GM12872 (cell line): Measurements from ENCODE around the gene TBPL2.

ENCODE experiments used
- TF ChIP-seq, protein P1 (sequence below): IDR thresholded peaks from 3 replicates; pipeline ENCODE4 v1.5.1; 2011; ENCODE audit warnings: low read depth, mild to moderate bottlenecking, low read length, moderate library complexity; ENCODE audit not compliant: insufficient read depth

TBPL2 gene

DNA sequence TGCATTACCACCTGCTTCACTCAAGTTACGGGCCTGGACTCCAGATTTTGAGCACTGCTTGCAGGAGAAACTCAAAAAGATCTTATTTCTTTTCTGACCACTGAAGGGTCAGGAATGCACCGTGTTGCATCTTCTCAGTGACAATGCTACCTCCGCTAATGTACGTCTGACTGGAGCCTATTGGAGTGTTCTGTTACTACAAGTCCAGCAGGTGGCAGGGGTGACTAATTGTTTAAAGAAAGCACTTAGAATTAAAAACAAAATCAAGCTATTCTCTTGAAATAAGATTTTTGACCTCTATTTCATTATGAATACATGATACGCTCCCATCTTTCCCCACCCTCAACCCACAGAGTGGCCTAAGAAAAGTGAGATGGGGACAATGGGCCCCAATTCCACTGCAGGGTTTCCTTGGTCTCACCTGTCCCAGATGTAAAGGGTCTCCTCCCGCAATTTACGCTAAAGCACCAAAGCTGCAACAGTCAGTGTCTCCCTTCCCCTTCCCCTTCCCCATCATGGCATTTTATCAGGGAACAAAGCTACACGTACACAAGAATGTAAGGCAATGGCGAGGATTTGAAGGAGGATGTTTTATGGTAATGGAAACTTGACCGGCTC lies 2.2 kb downstream of the TBPL2 start:
- TF ChIP-seq, protein P1, sequence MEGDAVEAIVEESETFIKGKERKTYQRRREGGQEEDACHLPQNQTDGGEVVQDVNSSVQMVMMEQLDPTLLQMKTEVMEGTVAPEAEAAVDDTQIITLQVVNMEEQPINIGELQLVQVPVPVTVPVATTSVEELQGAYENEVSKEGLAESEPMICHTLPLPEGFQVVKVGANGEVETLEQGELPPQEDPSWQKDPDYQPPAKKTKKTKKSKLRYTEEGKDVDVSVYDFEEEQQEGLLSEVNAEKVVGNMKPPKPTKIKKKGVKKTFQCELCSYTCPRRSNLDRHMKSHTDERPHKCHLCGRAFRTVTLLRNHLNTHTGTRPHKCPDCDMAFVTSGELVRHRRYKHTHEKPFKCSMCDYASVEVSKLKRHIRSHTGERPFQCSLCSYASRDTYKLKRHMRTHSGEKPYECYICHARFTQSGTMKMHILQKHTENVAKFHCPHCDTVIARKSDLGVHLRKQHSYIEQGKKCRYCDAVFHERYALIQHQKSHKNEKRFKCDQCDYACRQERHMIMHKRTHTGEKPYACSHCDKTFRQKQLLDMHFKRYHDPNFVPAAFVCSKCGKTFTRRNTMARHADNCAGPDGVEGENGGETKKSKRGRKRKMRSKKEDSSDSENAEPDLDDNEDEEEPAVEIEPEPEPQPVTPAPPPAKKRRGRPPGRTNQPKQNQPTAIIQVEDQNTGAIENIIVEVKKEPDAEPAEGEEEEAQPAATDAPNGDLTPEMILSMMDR: peak; percentile 59

DNA sequence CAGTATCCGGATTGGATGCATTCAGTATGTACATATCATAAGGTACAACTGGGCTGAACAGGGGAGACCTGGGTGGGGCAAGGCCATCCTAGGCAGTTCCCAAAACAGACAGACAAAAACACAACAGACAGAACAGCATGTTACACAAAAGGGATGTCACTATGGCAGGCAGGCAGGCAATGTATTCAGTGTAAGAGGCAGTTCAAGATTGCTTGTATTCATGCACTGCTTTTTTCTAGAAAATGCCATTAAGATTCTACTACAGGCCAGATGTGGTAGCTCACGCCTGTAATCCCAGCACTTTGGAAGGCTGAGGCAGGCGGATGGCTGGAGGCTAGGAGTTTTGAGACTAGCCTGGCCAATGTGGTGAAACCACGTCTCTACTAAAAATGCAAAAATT lies 3.5 kb downstream of the TBPL2 start:
- TF ChIP-seq, protein P1: no peak

GRCh38 chr14:55436519-55436918 lies 3.9 kb downstream of the TBPL2 start:
- TF ChIP-seq, protein P1: no peak

DNA sequence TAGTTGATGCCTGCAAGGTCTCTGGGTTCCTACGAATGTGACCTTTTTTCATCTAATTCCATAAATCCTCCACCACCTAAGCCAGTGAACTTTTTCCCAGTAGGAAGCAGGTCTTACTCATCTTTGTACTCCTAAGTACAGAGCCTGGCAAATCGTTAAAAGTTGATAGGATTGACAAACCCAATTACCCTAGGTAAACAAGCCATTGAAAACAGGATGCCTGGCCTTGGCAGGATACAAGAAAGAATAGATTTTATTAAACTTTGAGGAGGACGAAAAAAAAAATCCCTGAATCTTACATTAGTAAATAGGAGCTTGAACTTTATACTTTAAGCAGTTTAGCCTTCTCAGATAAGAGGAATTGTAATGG lies 5.6 kb downstream of the TBPL2 start:
- TF ChIP-seq, protein P1: no peak

GRCh38 chr14:55433880-55434804 lies 6.3 kb downstream of the TBPL2 start:
- TF ChIP-seq, protein P1: no peak

DNA sequence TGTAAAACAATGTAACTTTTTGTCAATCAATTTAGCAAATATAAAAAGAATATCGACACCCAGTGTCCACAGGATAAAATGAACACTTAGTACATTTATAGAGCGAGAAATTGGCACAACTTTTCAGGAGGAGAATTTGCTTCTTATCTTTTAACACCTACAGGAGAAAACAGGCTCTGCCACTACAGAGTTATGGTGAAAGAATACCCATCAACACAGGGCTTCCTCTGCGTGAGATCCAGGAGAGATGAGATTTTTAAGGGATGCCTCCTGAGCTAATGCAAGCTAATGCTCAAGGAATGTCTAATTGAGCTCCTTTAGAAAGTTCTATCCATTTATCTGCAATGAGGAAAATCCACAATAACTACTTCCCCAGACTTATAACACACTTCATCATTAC lies 7.8 kb downstream of the TBPL2 start:
- TF ChIP-seq, protein P1: no peak

DNA sequence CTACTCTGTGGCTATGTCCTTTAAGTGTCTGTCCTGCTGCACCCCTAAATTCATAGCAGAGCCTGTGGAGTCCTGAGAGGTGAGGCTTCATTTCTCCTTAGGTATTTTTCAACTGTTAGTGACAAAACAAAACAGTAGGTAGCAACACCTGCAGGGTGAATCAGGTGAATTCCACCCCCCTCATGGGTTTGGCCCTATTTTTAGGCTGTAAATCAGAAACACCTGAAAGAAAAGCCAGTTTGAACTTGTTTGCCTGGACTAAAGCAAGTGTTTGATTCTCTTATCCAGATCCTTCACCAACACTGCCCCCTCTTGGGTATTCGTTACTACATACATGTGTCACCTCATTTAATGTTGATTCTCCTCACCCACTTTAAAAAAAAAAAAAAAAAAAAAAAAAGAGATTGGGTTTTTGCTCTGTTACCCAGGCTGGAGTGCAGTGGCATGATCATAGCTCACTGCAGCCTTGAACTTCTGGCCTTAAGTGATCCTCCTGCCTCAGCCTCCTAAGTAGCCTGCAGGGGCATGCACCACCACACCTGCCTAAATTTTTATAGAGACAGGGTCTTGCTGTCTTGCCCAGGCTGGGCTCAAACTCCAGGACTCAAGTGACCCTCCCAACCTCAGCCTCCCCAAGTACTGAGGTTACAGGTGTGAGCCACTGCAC lies 10.3 kb downstream of the TBPL2 start:
- TF ChIP-seq, protein P1: peak; percentile 46; the same call in 2 of the 3 replicates
